Cardiac fibroblast (primary cell): ENCODE measurements around the gene PTPRE.

Experiments used
- DNase-seq, 2 donors: peaks; one replicate each; pipeline versions ENCODE4 v3.0.0 to v3.0.0-alpha.2; 2010; ENCODE audit warnings: low read depth in 2 of 2
- H3K4me3 ChIP-seq, 2 donors: replicated peaks in 1 of 2; 1 replicate in 1 of 2; 2 replicates in 1 of 2; pipeline ENCODE4 v1.5.1; 2011; ENCODE audit warnings: low read depth in 2 of 2, low read length in 2 of 2, mild to moderate bottlenecking in 2 of 2, moderate library complexity in 1 of 2
- CTCF ChIP-seq: IDR thresholded peaks from one replicate; pipeline ENCODE4 v1.5.1; 2011; ENCODE audit warnings: low read depth, mild to moderate bottlenecking, low read length, inconsistent platforms

The PTPRE gene

GRCh38 chr10:128042131-128042610 is 135.3 kb downstream of the PTPRE start:
- no peak for TF ChIP-seq CTCF
- no peak for DNase-seq
- H3K4me3 ChIP-seq: no peak overlapping the region

DNA sequence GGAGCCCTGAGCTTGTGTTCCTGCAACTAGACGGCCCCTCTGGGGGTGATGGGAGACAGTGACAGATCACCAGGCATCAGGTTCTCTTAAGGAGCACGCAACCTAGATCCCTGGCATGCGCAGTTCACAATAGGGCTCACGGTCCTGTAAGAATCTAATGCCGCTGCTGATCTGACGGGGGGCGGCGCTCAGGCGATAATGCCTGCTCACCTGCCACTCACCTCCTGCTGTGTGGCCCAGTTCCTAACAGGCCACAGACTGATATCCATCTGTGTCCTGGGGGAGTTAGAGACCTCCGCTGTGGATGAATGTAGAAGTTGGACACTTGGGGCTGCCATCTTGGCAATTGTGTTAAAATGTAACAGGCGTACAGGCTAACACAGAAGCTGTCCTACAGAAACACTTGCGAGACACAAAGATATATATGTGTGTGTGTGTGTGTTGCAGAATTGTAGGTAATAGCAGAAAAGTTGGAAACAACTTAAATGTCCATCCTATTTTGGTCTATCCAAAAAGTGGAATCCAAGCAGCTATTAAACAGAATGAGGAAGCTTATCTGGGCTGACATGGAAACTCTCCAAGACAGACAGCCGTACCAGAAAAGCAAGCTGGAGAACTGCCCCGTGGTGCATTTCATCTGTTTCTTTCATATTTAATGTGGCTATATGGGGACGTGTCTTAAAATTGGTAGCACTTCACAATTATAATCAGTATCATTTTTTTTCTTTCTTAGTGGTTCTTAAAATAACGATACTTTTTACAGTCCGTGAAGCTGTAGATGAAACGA is 136.5 kb downstream of the PTPRE start:
- H3K4me3 ChIP-seq: no peak overlapping the region
- no peak for TF ChIP-seq CTCF
- peak in 1 of 2 donors; percentile 51 for DNase-seq

DNA sequence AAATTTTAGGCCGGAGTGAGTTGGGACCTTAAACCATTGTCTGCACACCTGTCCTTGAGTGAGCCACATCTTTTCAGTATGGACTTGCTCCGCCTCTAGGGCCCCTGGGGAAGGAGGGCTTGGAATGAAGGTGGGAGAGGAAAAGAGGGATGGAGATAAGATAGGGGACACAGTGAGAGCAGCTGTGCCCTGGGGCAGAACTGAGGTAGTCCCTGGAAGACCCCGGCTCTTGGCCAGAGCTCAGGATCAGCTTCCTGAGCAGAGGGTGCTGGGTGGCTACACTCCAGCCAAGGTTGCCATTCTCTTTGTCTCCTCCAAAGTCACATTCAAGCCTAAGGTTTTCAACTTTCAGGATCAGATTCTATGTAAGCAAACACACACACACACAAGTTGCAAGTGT is 137.3 kb downstream of the PTPRE start:
- DNase-seq: no peak
- no peak for TF ChIP-seq CTCF
- no peak overlapping the region for H3K4me3 ChIP-seq

GRCh38 chr10:128044961-128045832 is 138.3 kb downstream of the PTPRE start:
- no peak for DNase-seq
- no peak overlapping the region for H3K4me3 ChIP-seq
- no peak for TF ChIP-seq CTCF

DNA sequence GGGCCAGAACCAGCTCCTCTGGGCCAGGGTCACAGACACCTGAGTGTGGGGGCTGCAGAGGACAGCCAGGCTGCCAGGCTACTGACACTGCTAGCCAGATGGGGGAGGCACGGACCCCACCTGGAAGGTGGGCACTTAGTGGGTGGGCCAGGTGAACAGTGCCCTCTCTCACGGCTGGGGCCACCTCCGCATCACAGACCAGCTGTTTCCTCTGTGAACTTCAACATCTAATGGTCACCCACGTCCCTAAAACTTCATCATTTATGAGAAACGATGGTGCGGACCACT is 138.9 kb downstream of the PTPRE start:
- no peak overlapping the region for H3K4me3 ChIP-seq
- DNase-seq: no peak
- TF ChIP-seq CTCF: no peak

DNA sequence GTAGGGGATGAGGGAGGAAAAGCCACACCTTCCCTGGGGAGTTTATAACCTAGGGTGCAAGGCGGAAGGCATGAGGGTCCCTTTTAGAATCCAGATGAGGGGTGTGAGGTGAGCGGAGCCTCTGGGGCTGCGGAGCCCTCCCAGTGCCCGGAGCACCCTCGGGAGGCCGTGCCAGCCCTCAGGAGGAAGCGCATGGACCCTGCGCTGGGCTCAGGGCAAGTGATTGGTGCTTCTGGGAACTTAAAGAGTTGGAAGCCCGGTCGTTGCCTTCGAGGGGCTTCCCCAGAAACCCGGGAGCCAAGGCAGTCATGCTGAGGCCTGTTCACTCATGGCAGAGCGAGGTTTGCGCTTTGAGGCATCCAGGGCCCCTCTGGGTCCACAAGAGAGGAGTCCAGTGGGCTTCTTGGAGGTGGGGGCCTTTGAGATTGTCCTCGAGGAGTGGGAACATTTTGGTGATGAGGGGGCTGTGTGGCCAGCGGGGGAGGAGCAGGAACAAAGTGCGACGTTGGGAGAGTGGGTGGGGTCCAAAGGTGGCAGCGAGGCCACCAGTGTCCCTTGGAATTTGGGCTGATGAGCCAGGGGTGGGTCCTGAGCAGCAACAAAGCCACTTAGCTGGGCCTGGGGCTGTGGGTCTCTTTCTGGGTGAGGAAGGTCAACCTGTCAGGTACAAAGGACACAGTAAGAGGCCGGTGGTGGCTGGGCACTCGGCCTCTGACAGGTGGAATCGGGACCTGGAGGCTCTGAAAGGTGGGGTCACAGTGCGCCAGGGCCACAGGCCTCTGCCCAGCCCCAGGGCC is 139.5 kb downstream of the PTPRE start:
- H3K4me3 ChIP-seq: no peak overlapping the region
- no peak for DNase-seq

More for the DNA sequence above, 139.5 kb downstream of the PTPRE start:
- TF ChIP-seq CTCF: no peak
